ENCODE data around the gene FERMT3.

Gene FERMT3

GRCh38 chr11:64248578-64248977, 42.1 kb downstream of the FERMT3 start:
- H3K4me3 ChIP-seq (ENCODE audit: low read depth, low read length), result no peak overlapping the region
- DNase-seq (ENCODE audit: low read depth, low spot score), result no peak
- no peak for TF ChIP-seq CTCF (IDR thresholded peaks at IDR 0.05; ENCODE audit: low read depth, low read length)
- in situ Hi-C loops (cut with HindIII; ENCODE audit: low sequenced_read_pairs), result no loop called here

- DNase-seq (ENCODE audit: low read depth, low spot score), result no peak
- no peak for TF ChIP-seq CTCF (IDR thresholded peaks at IDR 0.05; ENCODE audit: low read depth, low read length)
- in situ Hi-C loops (cut with HindIII; ENCODE audit: low sequenced_read_pairs), result no loop called here
- no peak overlapping the region for H3K4me3 ChIP-seq (ENCODE audit: low read depth, low read length)
Observed at GRCh38 chr11:64249038-64249437, 42.5 kb downstream of the FERMT3 start.

- no peak for DNase-seq (ENCODE audit: low read depth, low spot score)
- H3K4me3 ChIP-seq (ENCODE audit: low read depth, low read length), result no peak overlapping the region
- no peak for TF ChIP-seq CTCF (IDR thresholded peaks at IDR 0.05; ENCODE audit: low read depth, low read length)
- in situ Hi-C loops (cut with HindIII; ENCODE audit: low sequenced_read_pairs), result no loop called here
Observed at GRCh38 chr11:64249563-64250414, 43.3 kb downstream of the FERMT3 start.

- peak overlapping the region; percentile 50 for H3K4me3 ChIP-seq (ENCODE audit: low read depth, low read length)
- in situ Hi-C loops (cut with HindIII; ENCODE audit: low sequenced_read_pairs), result no loop called here
- DNase-seq (ENCODE audit: low read depth, low spot score), result no peak
- no peak for TF ChIP-seq CTCF (IDR thresholded peaks at IDR 0.05; ENCODE audit: low read depth, low read length)
Observed at GRCh38 chr11:64250415-64251015, 44.0 kb downstream of the FERMT3 start.

- no peak for DNase-seq (ENCODE audit: low read depth, low spot score)
- H3K4me3 ChIP-seq (ENCODE audit: low read depth, low read length), result peak within 1 kb of the TSS; percentile 63
- in situ Hi-C loops (cut with HindIII; ENCODE audit: low sequenced_read_pairs), result no loop called here
- peak; percentile 63 for TF ChIP-seq CTCF (IDR thresholded peaks at IDR 0.05; ENCODE audit: low read depth, low read length)
Observed at GRCh38 chr11:64251016-64251752, 44.7 kb downstream of the FERMT3 start, which contains the start of gene PLCB3. TSS of gene PLCB3 (plus strand) at chr11:64251530. CDS start at chr11:64251650, 120 bp downstream.

- no peak for DNase-seq (ENCODE audit: low read depth, low spot score)
- no peak for TF ChIP-seq CTCF (IDR thresholded peaks at IDR 0.05; ENCODE audit: low read depth, low read length)
- H3K4me3 ChIP-seq (ENCODE audit: low read depth, low read length), result peak overlapping the region; percentile 63
- in situ Hi-C loops (cut with HindIII; ENCODE audit: low sequenced_read_pairs), result no loop called here
Observed at GRCh38 chr11:64251753-64252002, 45.2 kb downstream of the FERMT3 start.

Measured in astrocyte of the spinal cord (primary cell).